SU-DHL-6 (cell line): ENCODE data around the gene P2RX6.

Experiments used
- H2AFZ ChIP-seq: fragments of 200-600 bp; sonication (generic); 2 replicates; pipeline ENCODE4 v1.6.1; 2014; ENCODE audit warnings: low read depth, mild to moderate bottlenecking, moderate library complexity, mixed read lengths, antibody characterized with exemption, low read length; ENCODE audit not compliant: severe bottlenecking
- H3F3A ChIP-seq: fragments of 200-600 bp; shearing (Covaris generic); 2 replicates; pipeline ENCODE4 v1.6.0; 2016; ENCODE audit warnings: antibody characterized with exemption, mild to moderate bottlenecking; ENCODE audit not compliant: insufficient read depth
- H3K27ac ChIP-seq: fragments of 200-600 bp; sonication (generic); 2 replicates; pipeline ENCODE4 v1.5.1; 2016; ENCODE audit warnings: low read depth, mild to moderate bottlenecking, low read length, moderate library complexity, mixed read lengths
- H3K27me3 ChIP-seq: fragments of 200-600 bp; sonication (generic), shearing (Covaris generic); 2 replicates; pipeline ENCODE4 v1.6.0; 2014; ENCODE audit warnings: mild to moderate bottlenecking, low read length
- H3K36me3 ChIP-seq: fragments of 200-600 bp; sonication (generic); 2 replicates; pipeline ENCODE4 v1.6.1; 2014; ENCODE audit warnings: mild to moderate bottlenecking, low read length, mixed read lengths
- H3K4me2 ChIP-seq: fragments of 300-600, 200-600 bp; shearing (Covaris generic), sonication (generic); 2 replicates; pipeline ENCODE4 v1.6.0; 2014; ENCODE audit warnings: low read length, low read depth, mild to moderate bottlenecking; ENCODE audit not compliant: poor library complexity, severe bottlenecking
- H3K4me3 ChIP-seq: fragments of 200-600 bp; sonication (generic); 2 replicates; pipeline ENCODE4 v1.5.1; 2014; ENCODE audit warnings: antibody characterized with exemption, low read length, mild to moderate bottlenecking, mixed read lengths; ENCODE audit not compliant: insufficient read depth, poor library complexity, severe bottlenecking
- H3K79me2 ChIP-seq: fragments of 200-600 bp; sonication (generic); 2 replicates; pipeline ENCODE4 v1.6.1; 2014; ENCODE audit warnings: mild to moderate bottlenecking, low read length, moderate library complexity; ENCODE audit not compliant: insufficient read depth
- H3K9ac ChIP-seq: fragments of 200-600 bp; sonication (generic); 2 replicates; pipeline ENCODE4 v1.7.0; 2014; ENCODE audit warnings: mild to moderate bottlenecking, low read length
- H3K9me2 ChIP-seq: fragments of 200-600 bp; sonication (generic); replicated peaks from 2 replicates; pipeline ENCODE4 v1.6.1; 2014; ENCODE audit warnings: low read length; ENCODE audit not compliant: insufficient read depth
- H3K9me3 ChIP-seq: fragments of 200-600 bp; sonication (generic); 2 replicates; pipeline ENCODE4 v1.6.1; 2014; ENCODE audit warnings: low read length, mixed read lengths; ENCODE audit not compliant: insufficient read depth
- H4K20me1 ChIP-seq: fragments of 200-600 bp; sonication (generic); 2 replicates; pipeline ENCODE4 v1.6.1; 2014; ENCODE audit warnings: low read depth, mild to moderate bottlenecking, antibody characterized with exemption, low read length, moderate library complexity, mixed read lengths
- EZH2phosphoT487 ChIP-seq: fragments of 200-600 bp; sonication (generic), shearing (Covaris generic); conservative IDR thresholded peaks from 2 replicates; pipeline ENCODE4 v1.6.1; 2018; ENCODE audit warnings: mild to moderate bottlenecking, antibody characterized with exemption, low read length, moderate library complexity, mixed read lengths
- TF ChIP-seq, protein P1 (sequence below): fragments of 200-600 bp; sonication (generic); IDR thresholded peaks from one replicate; pipeline ENCODE4 v1.5.1; 2017; ENCODE audit warnings: antibody characterized with exemption, mild to moderate bottlenecking, low read length, moderate library complexity; ENCODE audit not compliant: insufficient read depth, poor library complexity, severe bottlenecking

The P2RX6 gene

DNA sequence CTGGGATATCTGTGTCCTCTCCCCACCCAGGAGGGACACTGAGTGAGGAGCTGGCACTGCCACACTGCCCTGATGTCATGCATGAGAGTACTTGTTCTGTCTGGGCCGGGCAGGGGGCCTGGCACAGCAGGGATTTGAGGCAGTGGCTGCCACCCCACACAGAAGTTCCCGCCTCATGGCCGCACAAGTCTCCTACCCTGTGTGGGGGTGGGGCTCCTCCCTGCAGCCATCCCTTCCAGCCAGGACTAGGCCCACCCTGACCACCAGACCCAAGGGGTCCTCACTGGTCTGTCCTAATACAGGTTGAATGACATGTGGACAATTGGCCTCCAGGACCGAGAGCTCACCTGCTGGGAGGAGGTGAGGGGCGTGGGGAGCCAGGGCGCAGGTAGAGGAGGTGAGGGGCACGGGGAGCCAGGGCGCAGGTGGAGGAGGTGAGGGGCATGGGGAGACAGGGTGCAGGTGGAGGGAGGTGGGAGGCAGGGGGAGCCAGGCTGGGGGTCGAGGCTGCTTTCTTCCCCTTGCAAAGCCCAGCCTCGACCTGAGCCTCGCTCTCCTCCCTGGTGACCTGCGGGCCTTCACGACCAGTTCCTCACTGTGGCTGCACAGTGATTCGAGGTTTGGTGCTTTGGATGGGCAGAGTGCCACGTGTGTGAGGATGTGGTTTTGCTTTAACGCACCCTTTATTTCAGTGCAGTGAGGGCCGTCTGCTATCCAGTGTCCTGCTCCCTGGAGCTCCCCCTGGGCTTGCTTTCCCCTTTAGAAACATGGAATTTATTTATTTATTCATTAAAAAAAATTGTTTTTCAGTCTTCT is 25.4 kb upstream of the P2RX6 start:
- no peaks in the 10 kb centered on the region for H3K9me3 ChIP-seq
- no peaks in the 10 kb centered on the region for H4K20me1 ChIP-seq
- no peaks in the 10 kb centered on the region for H3K9me2 ChIP-seq
- no peak overlapping the region for H3K9ac ChIP-seq
- no peak overlapping the region for H3K27ac ChIP-seq
- H3K27me3 ChIP-seq: no peaks in the 10 kb centered on the region
- TF ChIP-seq, protein P1, sequence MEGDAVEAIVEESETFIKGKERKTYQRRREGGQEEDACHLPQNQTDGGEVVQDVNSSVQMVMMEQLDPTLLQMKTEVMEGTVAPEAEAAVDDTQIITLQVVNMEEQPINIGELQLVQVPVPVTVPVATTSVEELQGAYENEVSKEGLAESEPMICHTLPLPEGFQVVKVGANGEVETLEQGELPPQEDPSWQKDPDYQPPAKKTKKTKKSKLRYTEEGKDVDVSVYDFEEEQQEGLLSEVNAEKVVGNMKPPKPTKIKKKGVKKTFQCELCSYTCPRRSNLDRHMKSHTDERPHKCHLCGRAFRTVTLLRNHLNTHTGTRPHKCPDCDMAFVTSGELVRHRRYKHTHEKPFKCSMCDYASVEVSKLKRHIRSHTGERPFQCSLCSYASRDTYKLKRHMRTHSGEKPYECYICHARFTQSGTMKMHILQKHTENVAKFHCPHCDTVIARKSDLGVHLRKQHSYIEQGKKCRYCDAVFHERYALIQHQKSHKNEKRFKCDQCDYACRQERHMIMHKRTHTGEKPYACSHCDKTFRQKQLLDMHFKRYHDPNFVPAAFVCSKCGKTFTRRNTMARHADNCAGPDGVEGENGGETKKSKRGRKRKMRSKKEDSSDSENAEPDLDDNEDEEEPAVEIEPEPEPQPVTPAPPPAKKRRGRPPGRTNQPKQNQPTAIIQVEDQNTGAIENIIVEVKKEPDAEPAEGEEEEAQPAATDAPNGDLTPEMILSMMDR: no peak
- no peak for TF ChIP-seq EZH2phosphoT487
- H3F3A ChIP-seq: no peaks in the 10 kb centered on the region
- H3K4me2 ChIP-seq: no peak overlapping the region
- H3K36me3 ChIP-seq: no peaks in the 10 kb centered on the region
- no peak overlapping the region for H3K4me3 ChIP-seq
- no peak overlapping the region for H2AFZ ChIP-seq
- H3K79me2 ChIP-seq: no peaks in the 10 kb centered on the region

GRCh38 chr22:20990184-20991180 is 24.5 kb upstream of the P2RX6 start:
- Histone ChIP-seq H3K9ac (no peak overlapping the region), H3K36me3 (no peaks in the 10 kb centered on the region), H3K79me2 (no peaks in the 10 kb centered on the region), H2AFZ (no peak overlapping the region), H3K27me3 (no peaks in the 10 kb centered on the region), H3K9me3 (no peaks in the 10 kb centered on the region), H3K4me3 (no peak overlapping the region), H4K20me1 (no peaks in the 10 kb centered on the region), H3K9me2 (no peaks in the 10 kb centered on the region), H3K27ac (no peak overlapping the region), H3F3A (no peaks in the 10 kb centered on the region), H3K4me2 (no peak overlapping the region)
- no peak for TF ChIP-seq EZH2phosphoT487
- TF ChIP-seq, protein P1: no peak

DNA sequence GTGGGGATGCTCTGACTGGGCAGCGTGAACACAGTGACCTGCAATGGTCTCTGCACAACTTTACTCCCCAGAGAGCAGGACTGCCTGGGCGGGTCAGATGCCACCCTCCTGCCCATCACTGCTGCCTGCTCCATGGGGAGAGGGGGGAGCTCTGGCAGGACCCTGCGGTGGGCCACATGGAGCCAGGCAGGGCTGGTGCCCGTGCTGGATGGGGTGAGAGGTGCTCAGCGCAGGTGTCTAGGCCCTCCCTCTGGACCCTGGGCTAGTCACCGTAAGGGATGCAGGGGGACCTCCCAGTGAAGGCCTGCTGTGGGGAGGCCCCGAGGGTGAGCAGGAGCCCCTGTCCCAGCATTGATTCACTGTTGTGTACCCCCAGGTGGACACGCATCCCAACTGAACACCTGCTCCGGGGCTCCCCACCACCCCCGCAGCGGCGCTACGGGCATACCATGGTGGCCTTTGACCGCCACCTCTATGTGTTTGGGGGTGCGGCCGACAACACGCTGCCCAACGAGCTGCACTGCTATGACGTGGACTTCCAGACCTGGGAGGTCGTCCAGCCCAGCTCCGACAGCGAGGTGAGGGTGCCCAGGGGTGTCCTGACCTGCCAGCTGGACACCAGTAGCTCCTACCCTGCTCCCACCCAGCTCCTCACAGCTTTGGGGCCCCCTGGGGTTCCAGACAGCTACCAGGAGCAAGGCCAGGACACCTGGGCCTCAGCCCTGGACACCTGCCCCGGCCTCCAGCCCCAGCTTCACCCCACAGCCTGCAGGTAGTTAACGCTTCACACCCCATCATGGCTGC is 23.5 kb upstream of the P2RX6 start:
- H2AFZ ChIP-seq: no peak overlapping the region
- no peak overlapping the region for H3K27ac ChIP-seq
- H3K9ac ChIP-seq: no peak overlapping the region
- H3K79me2 ChIP-seq: no peaks in the 10 kb centered on the region
- H3F3A ChIP-seq: no peaks in the 10 kb centered on the region
- H3K27me3 ChIP-seq: no peaks in the 10 kb centered on the region
- H3K9me3 ChIP-seq: no peaks in the 10 kb centered on the region
- no peaks in the 10 kb centered on the region for H3K36me3 ChIP-seq
- TF ChIP-seq EZH2phosphoT487: no peak
- TF ChIP-seq, protein P1: no peak
- no peak overlapping the region for H3K4me2 ChIP-seq
- H4K20me1 ChIP-seq: no peaks in the 10 kb centered on the region
- H3K9me2 ChIP-seq: no peaks in the 10 kb centered on the region
- H3K4me3 ChIP-seq: no peak overlapping the region
